Astrocyte of the spinal cord (primary cell): ENCODE measurements around the gene ARHGEF19.
A peak's percentile ranks its signal among the peaks of the same experiment; 100 is the strongest.

Experiments
- DNase-seq: peaks from one replicate; pipeline ENCODE4 v3.0.0; 2011; ENCODE audit warnings: low read depth, low spot score
- H3K4me3 ChIP-seq: 2 replicates; pipeline ENCODE4 v1.5.1; 2011; ENCODE audit warnings: low read depth, mild to moderate bottlenecking, low read length, moderate library complexity
- in situ Hi-C: cut with HindIII; loops from 2 replicates; pipeline ENCODE4 v1.10.0; 2017; ENCODE audit warnings: low sequenced_read_pairs
- TF ChIP-seq, protein P1 (sequence below): IDR thresholded peaks from 2 replicates; pipeline ENCODE4 v1.5.1; 2012; ENCODE audit warnings: low read depth, mild to moderate bottlenecking, low read length, inconsistent platforms

ARHGEF19 gene

GRCh38 chr1:16204634-16205333 is 7.7 kb downstream of the ARHGEF19 start:
- H3K4me3 ChIP-seq = no peak overlapping the region
- in situ Hi-C loops = no loop called here
- DNase-seq = no peak
- TF ChIP-seq, protein P1, sequence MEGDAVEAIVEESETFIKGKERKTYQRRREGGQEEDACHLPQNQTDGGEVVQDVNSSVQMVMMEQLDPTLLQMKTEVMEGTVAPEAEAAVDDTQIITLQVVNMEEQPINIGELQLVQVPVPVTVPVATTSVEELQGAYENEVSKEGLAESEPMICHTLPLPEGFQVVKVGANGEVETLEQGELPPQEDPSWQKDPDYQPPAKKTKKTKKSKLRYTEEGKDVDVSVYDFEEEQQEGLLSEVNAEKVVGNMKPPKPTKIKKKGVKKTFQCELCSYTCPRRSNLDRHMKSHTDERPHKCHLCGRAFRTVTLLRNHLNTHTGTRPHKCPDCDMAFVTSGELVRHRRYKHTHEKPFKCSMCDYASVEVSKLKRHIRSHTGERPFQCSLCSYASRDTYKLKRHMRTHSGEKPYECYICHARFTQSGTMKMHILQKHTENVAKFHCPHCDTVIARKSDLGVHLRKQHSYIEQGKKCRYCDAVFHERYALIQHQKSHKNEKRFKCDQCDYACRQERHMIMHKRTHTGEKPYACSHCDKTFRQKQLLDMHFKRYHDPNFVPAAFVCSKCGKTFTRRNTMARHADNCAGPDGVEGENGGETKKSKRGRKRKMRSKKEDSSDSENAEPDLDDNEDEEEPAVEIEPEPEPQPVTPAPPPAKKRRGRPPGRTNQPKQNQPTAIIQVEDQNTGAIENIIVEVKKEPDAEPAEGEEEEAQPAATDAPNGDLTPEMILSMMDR = peak; percentile 58

DNA sequence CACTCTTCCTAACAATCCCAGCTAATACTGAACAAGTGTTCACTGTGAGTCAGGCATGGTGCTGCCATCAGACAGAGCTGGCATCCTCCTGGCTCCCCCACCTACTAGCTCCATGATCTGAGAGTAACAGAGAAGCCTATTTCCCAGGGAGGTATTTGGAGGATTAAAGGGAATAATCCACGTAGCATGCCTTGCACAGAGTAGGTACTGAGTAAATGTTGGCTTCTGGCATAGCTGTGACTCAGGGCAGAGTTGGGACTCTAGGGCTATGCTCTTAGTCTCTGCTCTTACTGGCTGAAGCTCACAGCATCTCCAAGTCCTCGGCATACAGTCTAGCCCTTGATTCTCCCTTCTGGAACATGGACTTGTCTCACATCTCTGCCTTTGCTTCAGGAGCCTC is 8.2 kb downstream of the ARHGEF19 start:
- no peak for DNase-seq
- in situ Hi-C loops = no loop called here
- TF ChIP-seq, protein P1 = no peak
- no peak overlapping the region for H3K4me3 ChIP-seq

DNA sequence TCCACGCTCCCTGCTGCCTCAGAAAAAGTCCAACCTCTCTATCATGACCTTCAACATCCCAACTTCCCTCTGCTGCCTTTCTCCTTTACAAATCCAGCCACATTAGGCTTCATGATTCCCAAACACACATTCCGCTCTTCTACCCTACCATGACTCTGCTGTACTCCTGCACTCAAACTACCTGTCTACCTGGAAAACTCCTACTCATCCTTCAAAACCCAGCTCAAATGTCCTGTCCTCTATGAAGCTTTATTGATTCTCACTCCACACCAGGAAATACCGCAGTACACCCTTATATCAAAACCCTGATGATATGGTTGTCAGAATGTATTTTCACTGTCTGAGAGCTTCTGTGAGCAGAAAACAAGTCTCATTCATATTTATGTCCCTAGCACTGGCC is 8.9 kb downstream of the ARHGEF19 start:
- in situ Hi-C loops = no loop called here
- TF ChIP-seq, protein P1 = no peak
- DNase-seq = no peak
- no peak overlapping the region for H3K4me3 ChIP-seq

GRCh38 chr1:16202281-16203210 is 9.9 kb downstream of the ARHGEF19 start:
- no peak for DNase-seq
- TF ChIP-seq, protein P1 = no peak
- in situ Hi-C loops = no loop called here
- no peak overlapping the region for H3K4me3 ChIP-seq

- TF ChIP-seq, protein P1 = no peak
- no peak overlapping the region for H3K4me3 ChIP-seq
- no peak for DNase-seq
- in situ Hi-C loops = no loop called here
Observed at GRCh38 chr1:16199700-16200099, 12.8 kb downstream of the ARHGEF19 start.

GRCh38 chr1:16199157-16199501 is 13.3 kb downstream of the ARHGEF19 start:
- no peak overlapping the region for H3K4me3 ChIP-seq
- DNase-seq = no peak
- TF ChIP-seq, protein P1 = no peak
- in situ Hi-C loops = no loop called here
